Ishikawa (cell line): ENCODE measurements around the gene SRY.

Source experiments
- CEBPB ChIP-seq: IDR thresholded peaks from 2 replicates; pipeline ENCODE4 v1.6.1; 2012
- CREB1 ChIP-seq: IDR thresholded peaks from 2 replicates; pipeline ENCODE4 v1.6.1; 2012; ENCODE audit warnings: low read depth
- EGR1 ChIP-seq: IDR thresholded peaks from 2 replicates; pipeline ENCODE4 v1.6.1; 2012
- EP300 ChIP-seq: IDR thresholded peaks from 2 replicates; pipeline ENCODE4 v1.6.1; 2012; ENCODE audit warnings: borderline replicate concordance
- FOXM1 ChIP-seq: IDR thresholded peaks from 2 replicates; pipeline ENCODE4 v1.6.1; 2012; ENCODE audit warnings: low read depth, borderline replicate concordance
- MAX ChIP-seq: IDR thresholded peaks from 2 replicates; pipeline ENCODE4 v1.6.1; 2012
- NFIC ChIP-seq: IDR thresholded peaks from 2 replicates; pipeline ENCODE4 v1.6.1; 2012
- RAD21 ChIP-seq: IDR thresholded peaks from 2 replicates; pipeline ENCODE4 v1.6.1; 2012; ENCODE audit warnings: low read depth
- REST ChIP-seq: IDR thresholded peaks from 2 replicates; pipeline ENCODE4 v1.6.1; 2012; ENCODE audit warnings: low read depth, mild to moderate bottlenecking
- TAF1 ChIP-seq: IDR thresholded peaks from 2 replicates; pipeline ENCODE4 v1.6.1; 2012; ENCODE audit warnings: low read depth, mild to moderate bottlenecking
- TCF12 ChIP-seq: IDR thresholded peaks from 2 replicates; pipeline ENCODE4 v1.6.1; 2012; ENCODE audit warnings: low read depth
- TEAD4 ChIP-seq: IDR thresholded peaks from 2 replicates; pipeline ENCODE4 v1.6.1; 2012
- USF1 ChIP-seq: IDR thresholded peaks from 2 replicates; pipeline ENCODE4 v1.6.1; 2012
- YY1 ChIP-seq: IDR thresholded peaks from 2 replicates; pipeline ENCODE4 v1.6.1; 2012; ENCODE audit warnings: low read depth
- ZBTB7A ChIP-seq: IDR thresholded peaks from 2 replicates; pipeline ENCODE4 v1.6.1; 2012; ENCODE audit warnings: low read depth

The SRY gene

GRCh38 chrY:2824471-2824870 is 37.0 kb upstream of the SRY start:
- TF ChIP-seq TAF1 (no peak), YY1 (no peak), TCF12 (no peak), REST (no peak), EP300 (no peak), EGR1 (no peak), ZBTB7A (no peak), USF1 (no peak), RAD21 (no peak), TEAD4 (no peak), CEBPB (no peak), NFIC (no peak), CREB1 (no peak), MAX (no peak)

GRCh38 chrY:2800246-2800645 is 12.8 kb upstream of the SRY start:
- TF ChIP-seq ZBTB7A, result no peak

- TF ChIP-seq USF1 (no peak), ZBTB7A (no peak), TAF1 (no peak), TCF12 (no peak), FOXM1 (no peak), NFIC (no peak), TEAD4 (no peak), YY1 (no peak), RAD21 (no peak), CREB1 (no peak)
These were observed 10.5 kb upstream of the SRY start for GRCh38 chrY:2797991-2798390.

- TF ChIP-seq TCF12 (no peak), TEAD4 (no peak), FOXM1 (no peak), CREB1 (no peak), EP300 (no peak), YY1 (no peak), NFIC (no peak), TAF1 (no peak), EGR1 (no peak), MAX (no peak), USF1 (no peak), CEBPB (no peak), ZBTB7A (no peak), RAD21 (no peak), REST (no peak)
These were observed 9.6 kb upstream of the SRY start for GRCh38 chrY:2796977-2797523.

- TF ChIP-seq TAF1, result no peak
- TF ChIP-seq TCF12, result no peak
- TF ChIP-seq REST, result no peak
- no peak for TF ChIP-seq EGR1
- TF ChIP-seq FOXM1, result no peak
- no peak for TF ChIP-seq NFIC
- TF ChIP-seq MAX, result no peak
- no peak for TF ChIP-seq ZBTB7A
- no peak for TF ChIP-seq TEAD4
- TF ChIP-seq RAD21, result no peak
- no peak for TF ChIP-seq EP300
- no peak for TF ChIP-seq YY1
- no peak for TF ChIP-seq CEBPB
- TF ChIP-seq CREB1, result no peak
- no peak for TF ChIP-seq USF1
These were observed 2.3 kb upstream of the SRY start for GRCh38 chrY:2789756-2790155.
